ENCODE results near the gene EXTL1.

Gene EXTL1

DNA sequence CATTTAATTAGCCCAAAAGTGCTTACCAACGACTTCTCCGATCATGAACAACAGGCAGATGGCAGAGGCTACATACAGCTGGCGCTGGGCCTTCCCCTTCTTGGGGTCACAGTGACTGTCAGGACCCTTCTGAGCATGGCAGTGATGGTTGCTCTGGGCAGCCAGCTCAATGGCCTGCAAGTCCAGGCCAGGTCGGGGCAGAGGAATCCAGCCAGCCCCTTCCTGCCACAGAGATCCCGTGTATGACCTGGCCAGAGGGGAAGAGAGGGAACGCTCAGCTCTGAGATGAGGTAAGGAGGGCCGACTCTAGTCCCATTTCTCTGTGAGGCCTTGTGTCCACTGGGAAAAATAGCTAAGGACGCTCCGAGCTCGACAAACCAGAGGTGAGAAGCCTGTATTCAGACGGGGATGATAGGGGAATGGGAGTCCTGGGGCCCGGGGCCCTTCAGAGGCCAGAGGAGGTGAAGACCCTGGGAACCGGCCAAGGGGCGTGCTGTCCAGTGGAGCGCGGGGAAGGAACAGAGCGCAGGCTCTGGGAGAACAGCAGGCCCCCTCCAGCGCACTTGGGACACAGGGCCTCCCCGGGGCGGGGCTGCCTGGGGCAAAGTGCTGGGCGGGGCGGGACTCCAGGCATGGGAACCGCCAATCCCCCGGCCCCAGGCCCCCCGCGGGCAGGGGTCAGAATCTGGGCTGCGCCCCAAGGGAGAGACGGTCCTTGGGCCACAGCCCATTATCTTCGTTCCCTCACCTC lies 23.6 kb downstream of the EXTL1 start:
- no peak for FAIRE-seq

DNA sequence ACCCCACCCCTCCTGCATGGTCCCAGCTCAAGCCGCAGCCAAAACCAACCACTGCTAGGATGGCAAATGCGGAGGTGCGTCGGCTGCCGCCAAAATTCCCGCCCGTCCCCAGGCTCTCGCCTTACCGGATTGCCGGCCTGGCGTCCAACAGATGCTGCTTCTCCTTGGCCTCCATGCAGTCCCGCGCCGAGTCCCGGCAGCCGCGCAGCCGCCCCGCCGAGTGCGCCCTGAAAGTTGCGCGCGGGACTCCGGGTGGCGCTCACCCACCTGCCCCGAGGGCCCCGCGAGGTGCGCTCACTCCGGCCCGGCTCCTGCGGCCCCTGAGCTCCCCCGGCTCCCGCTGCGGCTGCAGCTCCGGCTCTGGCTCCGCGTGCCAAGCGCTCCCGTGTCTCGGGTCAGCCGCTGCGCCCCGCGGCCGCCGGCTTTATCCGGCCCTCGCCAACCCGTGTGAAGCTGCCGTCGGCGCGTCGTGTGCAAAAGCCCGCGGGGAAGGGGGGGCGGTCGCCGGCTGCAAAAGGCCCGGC lies 24.2 kb downstream of the EXTL1 start, which contains the start of gene SLC30A2:
Gene SLC30A2 (minus strand): TSS at position 397 of the 524 bp plus-strand sequence. CDS start 222 bp downstream, at position 175.
- FAIRE-seq, result no peak

DNA sequence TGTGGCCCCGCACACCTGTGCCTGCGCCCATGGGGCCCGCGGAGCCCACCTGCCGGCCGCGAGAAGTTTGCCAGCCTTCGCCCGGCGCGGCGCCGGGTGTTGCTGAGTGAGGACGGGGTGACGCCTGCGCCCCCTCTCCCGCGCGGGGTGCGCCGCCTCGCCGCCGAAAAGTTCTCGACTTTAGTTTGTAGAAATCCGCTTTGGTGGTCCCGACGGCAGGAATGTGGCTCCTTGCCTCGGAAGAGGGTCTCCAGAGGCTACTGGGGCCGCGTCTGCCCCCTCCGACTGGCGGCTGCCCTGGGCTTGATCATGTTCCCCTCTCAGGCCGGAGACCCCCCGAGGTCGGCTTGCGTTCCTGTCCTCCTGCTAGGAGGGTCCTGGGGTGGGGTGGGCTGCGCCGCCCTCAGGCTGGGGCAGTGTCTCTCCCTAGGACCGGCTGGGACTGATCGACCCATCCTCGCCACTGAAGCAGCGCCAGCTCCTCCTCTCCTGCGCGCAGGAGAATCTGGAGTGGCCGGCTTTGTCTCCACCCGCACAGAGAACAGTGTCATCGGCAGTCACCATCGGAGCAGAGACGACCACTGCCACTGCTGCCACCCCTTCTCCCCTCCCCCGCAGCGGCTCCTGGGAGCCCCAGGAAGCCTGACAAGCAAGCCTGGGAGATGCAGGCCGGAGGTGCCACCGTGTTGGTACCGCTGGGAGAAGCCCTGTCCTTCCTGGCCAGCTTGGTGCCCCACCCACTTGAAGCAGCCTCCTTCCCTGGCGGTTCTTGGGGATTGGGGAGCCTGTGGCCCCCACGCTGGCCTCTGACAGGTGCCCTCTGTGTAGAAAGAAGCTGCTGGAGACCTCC lies 24.9 kb downstream of the EXTL1 start:
- FAIRE-seq, result no peak

DNA sequence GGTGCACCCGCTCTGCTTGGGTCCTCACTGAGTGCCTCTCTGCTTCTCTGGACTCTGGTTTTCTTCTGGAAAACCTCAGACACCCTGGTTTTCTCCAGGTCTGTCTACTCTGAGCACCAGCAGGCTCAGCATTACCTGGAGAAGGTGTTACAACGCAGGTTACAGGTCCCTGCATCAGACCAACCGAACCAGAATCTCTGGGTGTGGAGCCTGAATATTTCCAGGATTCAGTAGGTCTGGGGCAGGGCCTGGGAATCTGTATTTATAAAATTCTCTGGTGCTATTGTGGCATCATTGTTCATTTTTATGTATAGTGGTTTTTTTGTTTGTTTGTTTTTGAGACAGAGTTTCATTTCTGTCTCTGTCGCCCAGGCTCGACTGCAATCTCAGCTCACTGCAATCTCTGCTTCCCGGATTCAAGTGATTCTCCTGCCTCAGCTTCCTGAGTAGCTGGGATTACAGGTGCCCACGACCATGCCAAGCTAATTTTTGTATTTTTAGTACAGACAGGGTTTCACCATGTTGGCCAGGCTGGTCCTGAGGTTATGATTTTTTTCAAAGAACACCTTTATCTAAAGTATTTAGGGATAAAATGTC lies 25.8 kb downstream of the EXTL1 start:
- no peak for FAIRE-seq

DNA sequence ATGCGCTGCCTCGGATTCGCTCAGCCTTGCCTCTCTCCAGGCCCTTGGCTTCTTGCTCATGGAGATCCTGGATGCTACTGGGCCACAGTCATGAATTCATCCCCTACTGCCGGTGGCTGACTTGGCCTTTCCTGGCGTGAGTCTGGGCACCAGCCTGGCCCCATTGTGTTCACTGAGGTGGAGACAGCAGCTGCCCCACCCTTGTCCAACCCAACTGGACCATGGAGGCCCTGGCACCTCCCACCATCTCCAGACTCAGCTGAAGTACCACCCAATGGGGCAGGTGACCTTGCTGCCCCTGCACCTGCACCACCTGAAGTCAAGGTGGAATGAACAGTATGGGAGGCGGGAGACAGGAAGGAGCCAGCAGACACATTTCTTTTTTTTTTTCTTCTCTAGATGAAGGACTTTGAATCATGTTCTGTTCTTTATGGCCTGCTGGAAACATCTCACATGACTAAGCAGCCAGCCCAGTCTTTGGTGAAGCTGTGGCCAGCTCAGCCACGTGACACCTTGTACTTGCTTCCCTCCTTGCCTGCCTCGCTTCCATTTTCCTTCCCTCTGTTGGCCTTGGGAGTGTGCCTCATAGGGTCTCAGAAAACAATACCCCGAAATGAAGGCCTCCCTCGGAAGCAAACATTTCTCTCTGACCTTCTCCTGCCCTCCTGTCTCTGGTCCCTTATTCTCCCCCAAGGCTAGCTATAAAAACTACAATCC lies 28.1 kb downstream of the EXTL1 start:
- FAIRE-seq, result no peak

DNA sequence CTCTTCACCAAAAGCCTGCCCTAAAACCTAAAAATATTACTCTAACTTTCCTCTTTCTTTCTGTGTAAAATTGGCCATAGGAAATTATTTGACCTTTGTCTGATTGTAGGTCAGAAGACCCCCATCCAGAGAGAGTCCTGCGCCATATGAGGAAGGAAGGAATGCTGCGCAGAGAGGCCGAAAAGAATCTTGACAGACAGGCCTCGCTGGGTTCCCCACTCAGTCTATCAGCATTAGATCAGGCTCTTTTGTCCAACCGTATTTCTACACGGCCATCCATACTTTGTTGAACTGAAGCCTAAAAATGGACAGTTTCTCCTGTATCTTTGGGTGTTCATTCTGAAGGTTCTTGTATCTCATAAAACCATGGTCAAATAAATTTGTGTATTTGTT lies 28.7 kb downstream of the EXTL1 start:
- FAIRE-seq, result no peak

DNA sequence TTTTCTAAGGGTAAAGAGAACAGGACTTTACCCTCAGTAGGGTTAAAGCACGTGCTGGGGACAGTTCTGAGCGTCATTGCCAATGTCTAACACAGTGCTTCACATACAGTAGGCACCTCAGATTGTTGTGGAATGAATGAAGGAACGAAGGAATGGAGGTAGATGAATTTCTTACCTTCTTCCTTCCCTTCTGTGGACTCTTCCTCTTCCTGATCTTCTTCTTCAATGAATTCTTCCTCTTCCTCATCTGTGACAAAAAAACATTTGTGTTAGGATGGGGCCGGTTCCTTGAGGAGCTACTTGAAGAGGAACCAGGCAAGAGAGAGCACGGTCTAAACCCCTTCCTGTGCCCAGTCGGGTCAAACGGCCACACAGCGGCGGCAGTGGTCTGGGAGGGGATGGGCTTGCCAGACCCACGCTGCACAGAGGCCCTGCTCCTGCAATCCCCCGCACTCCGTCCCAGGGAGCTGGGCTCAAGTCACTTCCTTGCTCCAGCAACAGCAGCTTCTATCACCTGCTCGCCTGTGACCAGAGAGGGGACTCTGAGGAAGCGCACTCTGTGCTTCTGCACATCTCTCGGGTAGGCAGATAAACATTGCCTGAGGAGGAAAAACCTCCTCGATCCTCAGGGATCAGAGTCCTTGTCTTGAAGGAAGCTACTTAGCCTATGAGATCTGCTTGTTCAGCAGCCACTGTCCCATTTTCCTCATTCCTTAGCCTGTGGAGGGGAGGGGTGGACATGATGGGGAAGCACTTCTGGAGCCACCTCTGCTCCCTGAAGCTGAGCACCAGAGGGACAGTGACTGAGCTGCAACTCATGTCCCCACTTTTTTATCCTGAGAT lies 32.4 kb downstream of the EXTL1 start:
- no peak for FAIRE-seq

DNA sequence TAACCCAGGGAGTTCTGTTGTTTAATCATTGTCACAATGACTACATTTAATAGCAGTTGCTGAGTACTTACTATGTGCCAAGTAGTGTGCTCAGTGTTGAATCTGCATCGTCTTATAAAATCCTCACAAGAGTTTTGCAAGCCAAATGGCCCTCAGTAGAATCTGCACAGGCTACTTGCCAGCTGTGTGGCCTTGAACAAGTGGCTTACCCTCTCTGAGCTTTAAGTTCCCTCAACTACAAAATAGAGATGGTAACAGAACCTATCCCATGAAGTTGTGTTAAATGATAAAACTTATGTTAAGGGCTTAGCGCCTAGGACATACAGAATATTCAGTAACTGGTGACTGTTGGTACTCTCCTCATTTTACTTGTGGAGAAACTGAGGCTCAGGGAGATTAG lies 33.5 kb downstream of the EXTL1 start:
- FAIRE-seq, result no peak

DNA sequence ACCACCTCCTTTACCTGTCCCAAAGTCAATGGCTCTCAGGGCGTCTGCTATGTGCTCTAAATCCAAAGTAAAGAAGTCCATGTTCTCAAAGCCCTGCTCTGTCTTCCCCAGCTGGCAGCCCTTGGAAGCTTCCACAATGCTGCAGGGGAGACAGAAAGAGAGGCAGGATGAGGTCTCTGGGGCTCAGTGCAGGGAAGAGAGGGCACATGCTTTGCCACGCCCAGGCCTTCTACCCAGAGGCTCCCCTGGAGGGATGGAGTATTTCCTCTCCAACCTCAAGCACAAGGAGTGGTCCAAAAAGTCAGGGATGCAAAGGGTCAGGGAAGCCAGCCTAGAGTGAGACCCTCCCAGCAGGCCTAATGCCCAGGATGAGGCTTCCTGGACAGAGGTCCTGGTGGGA lies 35.6 kb downstream of the EXTL1 start:
- FAIRE-seq, result no peak

DNA sequence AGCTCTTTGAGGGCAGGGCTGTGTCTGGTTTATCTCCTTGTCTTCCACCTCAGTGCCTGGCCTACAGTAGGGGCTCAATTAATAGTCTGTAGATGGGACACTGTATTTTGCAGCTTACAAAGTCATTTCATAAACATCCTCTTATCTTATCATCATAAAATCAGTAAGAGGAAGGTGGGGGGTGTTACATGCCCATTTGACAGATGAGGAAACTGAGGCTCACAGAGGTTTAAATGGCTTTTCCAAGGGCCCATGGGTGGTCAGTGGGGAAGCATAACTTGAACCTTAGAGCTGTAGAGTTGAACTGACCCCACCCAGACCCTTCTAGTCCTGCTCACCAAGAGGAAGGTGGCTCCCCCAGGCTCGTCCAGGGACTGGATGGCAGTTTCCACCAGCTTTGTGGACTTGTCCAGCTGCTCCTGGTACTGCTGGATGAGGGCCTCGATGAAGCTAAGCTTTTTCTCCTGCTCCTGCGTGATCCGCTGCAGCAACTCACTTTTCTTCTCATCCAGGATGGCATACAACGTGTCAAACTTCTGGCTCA lies 36.5 kb downstream of the EXTL1 start:
- no peak for FAIRE-seq

DNA sequence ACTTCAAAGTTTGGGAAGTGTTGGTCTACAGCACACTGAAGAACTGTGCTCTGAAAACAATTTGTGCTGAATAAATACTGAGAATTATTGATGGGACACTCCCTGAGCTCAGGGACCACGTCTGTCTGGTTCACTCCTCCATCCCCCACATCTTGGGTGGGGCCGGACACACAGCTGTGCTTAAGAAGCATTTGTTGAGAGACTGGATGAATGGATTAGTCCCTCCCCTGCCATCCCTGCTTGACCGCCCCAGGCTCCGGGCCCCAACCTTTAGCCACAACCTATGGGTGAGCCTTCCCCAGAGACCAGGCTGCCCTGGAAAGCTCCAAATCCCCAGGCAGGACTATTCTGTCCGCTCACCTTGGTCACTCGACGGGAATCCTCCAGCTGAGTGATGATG lies 38.3 kb downstream of the EXTL1 start:
- no peak for FAIRE-seq

DNA sequence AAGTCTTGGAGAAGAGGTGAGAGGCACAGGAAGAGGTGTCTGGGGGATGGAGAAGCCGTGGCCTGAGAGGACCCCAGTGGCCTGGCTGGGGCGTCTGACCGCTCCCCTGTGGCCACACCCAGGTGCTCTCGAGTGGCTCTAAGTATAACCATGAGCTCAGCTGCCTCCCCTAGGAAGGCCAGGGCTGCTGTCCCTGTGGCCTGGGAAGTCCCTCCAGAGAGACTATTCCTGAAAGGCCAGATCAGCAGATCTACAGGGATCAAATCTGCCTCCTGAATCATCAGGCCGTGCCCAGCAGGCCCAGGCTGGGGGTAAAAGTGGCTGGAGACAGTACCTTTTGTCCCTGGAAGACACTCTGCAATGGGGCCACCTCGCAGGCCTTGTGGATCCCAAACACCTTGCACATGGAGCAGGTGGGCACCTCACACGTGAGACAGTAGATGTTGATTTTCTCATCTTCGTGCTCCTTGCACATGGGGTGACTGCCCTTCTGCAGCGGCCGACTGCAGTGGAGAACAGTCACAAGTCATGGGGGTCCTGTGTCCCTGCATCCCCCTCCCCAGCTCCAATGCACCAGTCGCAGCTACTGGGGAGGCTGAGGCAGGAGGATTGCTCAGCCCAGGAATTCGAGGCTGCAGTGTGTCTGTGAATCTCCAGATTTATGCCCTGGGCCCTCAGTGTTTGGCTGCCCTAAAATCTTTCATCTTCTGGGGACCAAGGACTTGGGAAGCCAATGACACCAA lies 39.4 kb downstream of the EXTL1 start:
- no peak for FAIRE-seq

DNA sequence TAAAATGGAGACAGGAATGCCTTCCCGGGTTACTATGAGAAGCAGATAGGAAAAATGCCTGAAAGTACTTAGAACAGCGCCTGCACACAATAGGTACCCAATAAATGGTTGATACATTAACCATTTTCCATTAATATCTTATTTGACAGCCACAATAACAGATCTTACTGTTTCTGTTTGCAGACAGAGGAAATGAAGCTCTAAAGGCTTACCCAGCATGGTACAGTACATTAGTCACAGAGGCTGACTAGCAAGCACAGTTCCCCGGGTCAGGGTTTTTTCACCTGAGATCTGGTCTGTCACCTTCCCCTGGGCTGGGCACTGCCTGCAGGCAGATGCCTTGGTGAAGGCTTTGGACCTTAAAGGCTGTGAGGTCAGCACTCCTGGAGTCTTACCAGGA lies 43.0 kb downstream of the EXTL1 start:
- peak; percentile 90 for FAIRE-seq

DNA sequence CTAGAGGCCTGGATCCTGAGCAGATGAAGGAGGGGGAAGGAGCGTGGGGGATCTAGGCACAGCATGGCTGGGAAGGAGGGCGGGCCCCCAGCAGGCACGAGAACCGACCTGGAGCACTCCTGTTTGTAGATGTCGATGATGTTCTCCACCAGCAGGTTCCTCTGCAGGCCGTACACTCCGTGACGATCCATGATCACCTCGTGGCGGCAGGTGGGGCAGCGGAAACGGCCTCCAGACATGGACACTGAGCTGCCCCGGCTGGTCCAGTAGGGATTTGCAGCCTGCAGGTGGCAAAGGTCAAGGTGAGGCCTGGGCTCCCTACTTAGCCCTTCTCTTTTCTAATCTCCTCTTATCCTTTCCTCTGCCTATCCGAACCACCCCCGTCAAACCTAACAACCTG lies 44.6 kb downstream of the EXTL1 start:
- FAIRE-seq, result no peak

DNA sequence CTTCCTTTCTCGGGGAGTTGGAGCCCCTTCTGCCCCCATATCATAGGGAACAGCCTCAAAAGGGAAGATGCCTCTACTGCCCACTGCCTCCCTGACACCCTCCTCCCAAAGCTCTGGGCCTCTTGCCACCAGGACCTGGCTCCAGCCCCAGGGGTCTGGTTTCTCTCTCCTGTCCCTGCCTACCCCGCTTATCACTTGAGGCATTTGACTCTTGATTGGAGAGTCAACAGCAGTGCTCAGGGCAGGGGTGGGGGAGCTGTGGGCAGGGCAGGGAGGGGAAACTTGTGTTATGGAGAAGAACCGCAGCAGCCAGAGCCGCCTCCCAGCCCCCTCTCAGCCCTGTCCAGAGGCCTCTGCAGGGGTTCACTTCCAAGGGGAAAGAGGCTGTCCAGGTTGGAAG lies 45.3 kb downstream of the EXTL1 start:
- no peak for FAIRE-seq

DNA sequence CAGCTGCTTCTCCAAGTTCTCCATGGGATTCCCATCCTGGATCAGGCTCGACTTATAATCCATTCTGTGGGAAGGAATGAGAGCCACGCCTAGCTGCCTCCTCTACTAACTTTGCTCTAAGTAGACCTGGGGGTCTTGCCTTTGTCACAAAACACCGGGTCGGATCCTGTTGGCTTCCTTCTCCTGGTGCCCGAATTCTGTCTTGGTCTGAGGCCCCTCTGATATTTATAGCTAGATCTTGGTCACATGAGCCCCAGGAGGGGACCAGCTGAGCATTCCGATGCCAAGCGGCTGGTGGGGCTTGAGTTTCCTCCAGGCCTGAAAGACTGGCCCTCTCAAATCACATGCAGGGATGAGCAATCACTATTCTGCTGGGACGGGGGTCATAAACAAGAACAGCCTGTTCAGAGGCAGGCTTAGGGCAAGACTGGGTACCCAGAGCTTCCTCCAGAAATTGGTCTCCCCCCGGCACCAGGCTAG lies 45.9 kb downstream of the EXTL1 start, which contains the start of gene TRIM63:
Gene TRIM63 (minus strand): TSS at position 199 of the 480 bp plus-strand sequence. CDS start 136 bp downstream, at position 63.
- FAIRE-seq, result no peak

DNA sequence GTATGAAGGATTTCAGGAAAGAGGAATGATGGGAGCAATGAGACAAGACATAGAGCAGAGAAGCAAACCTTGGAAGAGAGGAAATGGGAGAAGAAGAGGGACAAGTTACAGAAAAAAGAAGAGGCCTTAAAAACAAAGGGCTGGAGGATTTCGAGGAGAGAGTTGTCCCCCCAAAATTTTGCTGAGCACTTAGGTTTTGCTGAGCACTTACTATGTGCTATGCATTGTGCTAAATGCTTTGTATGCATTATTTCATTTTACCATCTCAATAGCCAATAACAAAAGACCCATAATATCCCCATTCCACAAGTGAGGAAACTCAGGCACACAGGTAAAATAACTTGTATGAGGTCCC lies 48.3 kb downstream of the EXTL1 start:
- FAIRE-seq, result no peak

DNA sequence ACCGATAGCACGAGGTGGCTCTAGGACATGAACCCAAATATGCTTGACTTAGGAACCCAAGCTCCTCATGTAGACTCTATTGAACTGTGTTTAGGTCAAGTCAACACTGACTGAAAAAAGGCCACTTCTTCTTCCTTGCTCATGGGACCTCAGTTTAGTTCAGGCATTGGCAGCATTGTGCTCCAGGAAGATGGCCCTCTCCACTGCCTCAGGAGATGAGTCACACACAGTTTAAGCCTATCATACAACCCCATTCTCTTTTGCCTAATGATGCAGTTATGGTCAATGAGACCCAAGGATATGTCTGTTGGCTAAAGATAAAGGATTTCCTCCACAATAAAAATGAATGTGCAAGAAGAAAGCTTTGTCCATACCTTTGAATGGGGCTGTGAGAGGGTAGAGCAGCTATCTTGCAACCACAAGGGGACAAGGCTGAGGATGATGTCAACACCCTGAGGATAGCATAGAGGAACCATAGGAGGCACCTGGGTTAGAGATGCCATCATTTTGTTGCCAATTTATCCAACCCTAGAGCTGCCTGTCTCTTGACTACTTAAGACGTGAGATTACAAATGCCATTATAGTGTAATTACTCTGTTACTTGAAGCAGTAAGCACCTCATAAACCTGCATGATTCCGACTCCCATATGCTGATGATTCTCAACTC lies 48.9 kb downstream of the EXTL1 start:
- FAIRE-seq, result no peak

DNA sequence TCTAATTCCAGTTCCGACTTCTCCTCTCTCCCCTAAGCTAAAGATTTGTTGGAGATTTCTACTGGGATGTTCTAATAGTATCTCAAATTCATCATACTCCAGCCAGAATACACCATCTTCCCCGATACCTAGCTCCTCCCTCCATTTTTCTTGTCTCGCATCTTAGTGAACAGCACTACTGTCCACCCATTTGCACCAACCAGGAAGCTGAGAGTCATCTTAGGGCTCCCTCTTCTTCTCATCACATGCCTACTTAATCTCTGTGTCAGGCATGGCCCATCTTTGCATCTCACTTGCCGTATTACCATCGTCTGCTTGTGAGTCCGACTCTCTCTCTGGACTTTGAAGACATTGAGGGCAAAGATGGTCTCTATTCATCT lies 49.4 kb downstream of the EXTL1 start:
- FAIRE-seq, result no peak

DNA sequence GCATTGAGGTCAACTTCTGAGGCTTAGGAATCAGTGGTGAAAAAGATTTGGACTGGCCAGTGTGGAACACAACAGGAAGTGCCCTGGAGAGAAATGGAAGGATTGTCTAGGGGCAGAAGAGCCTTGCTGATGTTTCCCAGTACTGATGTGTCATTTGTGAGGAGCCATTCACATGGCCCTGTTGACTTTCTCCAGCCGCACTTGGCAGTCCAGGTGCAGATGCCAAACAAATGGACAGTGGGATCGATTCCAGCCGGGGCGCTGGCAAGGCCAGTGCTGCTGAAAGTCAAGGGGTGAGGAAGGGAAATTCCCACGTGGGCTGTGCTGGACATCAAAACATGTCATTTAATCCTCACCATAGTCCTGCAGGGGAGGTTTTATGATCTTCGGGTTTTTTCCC lies 50.7 kb downstream of the EXTL1 start:
- FAIRE-seq, result no peak

Data from islet of Langerhans (tissue), 1 donor.